ENCODE data around the gene RANGRF.

The RANGRF gene

GRCh38 chr17:8257801-8258200, 30.7 kb upstream of the RANGRF start:
- Histone ChIP-seq H3K27me3 (ENCODE audit: control insufficient read depth, insufficient read depth, low read length) (no peaks in the 10 kb centered on the region), H3K4me3 (ENCODE audit: low read length) (no peak overlapping the region), H3K4me1 (ENCODE audit: control insufficient read depth, insufficient read depth, low read length) (no peaks in the 10 kb centered on the region), H3K9me3 (replicated peaks; ENCODE audit: low read length) (no peaks in the 10 kb centered on the region), H3K9ac (ENCODE audit: low read depth, low read length) (no peak overlapping the region), H3K4me2 (ENCODE audit: low read length) (no peak overlapping the region), H3K36me3 (ENCODE audit: insufficient read depth, low read length) (peaks cover 48% of the 10 kb centered on the region)

- H3K27me3 ChIP-seq (ENCODE audit: control insufficient read depth, insufficient read depth, low read length) = no peaks in the 10 kb centered on the region
- no peaks in the 10 kb centered on the region for H3K4me1 ChIP-seq (ENCODE audit: control insufficient read depth, insufficient read depth, low read length)
- H3K4me2 ChIP-seq (ENCODE audit: low read length) = no peak overlapping the region
- no peak overlapping the region for H3K4me3 ChIP-seq (ENCODE audit: low read length)
- no peaks in the 10 kb centered on the region for H3K9me3 ChIP-seq (replicated peaks; ENCODE audit: low read length)
- peaks cover 60% of the 10 kb centered on the region for H3K36me3 ChIP-seq (ENCODE audit: insufficient read depth, low read length)
- H3K9ac ChIP-seq (ENCODE audit: low read depth, low read length) = no peak overlapping the region
Measured at GRCh38 chr17:8264320-8264719, 24.1 kb upstream of the RANGRF start.

- no peaks in the 10 kb centered on the region for H3K27me3 ChIP-seq (ENCODE audit: control insufficient read depth, insufficient read depth, low read length)
- H3K4me1 ChIP-seq (ENCODE audit: control insufficient read depth, insufficient read depth, low read length) = no peaks in the 10 kb centered on the region
- no peak overlapping the region for H3K4me2 ChIP-seq (ENCODE audit: low read length)
- H3K9me3 ChIP-seq (replicated peaks; ENCODE audit: low read length) = no peaks in the 10 kb centered on the region
- H3K4me3 ChIP-seq (ENCODE audit: low read length) = no peak overlapping the region
- H3K9ac ChIP-seq (ENCODE audit: low read depth, low read length) = no peak overlapping the region
- H3K36me3 ChIP-seq (ENCODE audit: insufficient read depth, low read length) = peaks cover 60% of the 10 kb centered on the region
Measured at GRCh38 chr17:8264836-8265542, 23.5 kb upstream of the RANGRF start.

DNA sequence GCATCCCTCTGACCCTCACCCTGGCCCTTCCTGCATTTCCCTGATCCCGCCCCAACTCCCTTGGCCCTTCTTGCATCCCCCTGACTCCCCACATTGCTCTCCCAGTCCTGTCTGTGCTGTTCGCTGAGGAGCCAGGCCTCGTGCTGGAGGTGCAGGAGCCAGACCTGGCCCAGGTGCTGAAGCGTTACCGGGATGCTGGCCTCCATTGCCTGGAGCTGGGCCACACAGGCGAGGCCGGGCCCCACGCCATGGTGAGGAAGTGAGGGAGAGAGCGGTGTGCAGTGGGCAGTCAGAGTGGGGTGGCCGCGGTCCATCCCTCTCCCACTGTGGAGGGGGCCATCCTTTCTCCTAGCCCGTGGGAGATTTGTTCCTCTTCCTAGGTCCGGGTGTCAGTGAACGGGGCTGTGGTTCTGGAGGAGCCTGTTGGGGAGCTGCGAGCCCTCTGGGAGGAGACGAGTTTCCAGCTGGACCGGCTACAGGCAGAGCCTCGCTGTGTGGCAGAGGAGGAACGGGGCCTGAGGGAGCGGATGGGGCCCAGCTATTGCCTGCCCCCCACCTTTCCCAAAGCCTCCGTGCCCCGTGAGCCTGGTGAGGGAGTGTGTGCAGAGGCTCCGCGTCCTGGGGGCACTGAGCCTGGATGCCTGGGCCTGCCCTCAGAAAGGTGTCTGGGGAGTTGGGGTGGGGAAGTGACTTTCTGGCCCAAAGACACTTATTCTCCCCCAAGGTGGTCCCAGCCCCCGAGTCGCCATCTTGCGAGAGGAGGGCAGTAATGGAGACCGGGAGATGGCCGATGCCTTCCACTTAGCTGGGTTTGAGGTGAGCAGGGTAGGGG, 21.6 kb upstream of the RANGRF start:
- H3K4me2 ChIP-seq (ENCODE audit: low read length) = no peak overlapping the region
- no peaks in the 10 kb centered on the region for H3K27me3 ChIP-seq (ENCODE audit: control insufficient read depth, insufficient read depth, low read length)
- no peak overlapping the region for H3K4me3 ChIP-seq (ENCODE audit: low read length)
- H3K4me1 ChIP-seq (ENCODE audit: control insufficient read depth, insufficient read depth, low read length) = no peaks in the 10 kb centered on the region
- peaks cover 51% of the 10 kb centered on the region for H3K36me3 ChIP-seq (ENCODE audit: insufficient read depth, low read length)
- no peak overlapping the region for H3K9ac ChIP-seq (ENCODE audit: low read depth, low read length)
- no peaks in the 10 kb centered on the region for H3K9me3 ChIP-seq (replicated peaks; ENCODE audit: low read length)

- no peaks in the 10 kb centered on the region for H3K9me3 ChIP-seq (replicated peaks; ENCODE audit: low read length)
- no peaks in the 10 kb centered on the region for H3K27me3 ChIP-seq (ENCODE audit: control insufficient read depth, insufficient read depth, low read length)
- no peak overlapping the region for H3K4me3 ChIP-seq (ENCODE audit: low read length)
- H3K36me3 ChIP-seq (ENCODE audit: insufficient read depth, low read length) = peaks cover 47% of the 10 kb centered on the region
- H3K9ac ChIP-seq (ENCODE audit: low read depth, low read length) = no peak overlapping the region
- H3K4me2 ChIP-seq (ENCODE audit: low read length) = no peak overlapping the region
- no peaks in the 10 kb centered on the region for H3K4me1 ChIP-seq (ENCODE audit: control insufficient read depth, insufficient read depth, low read length)
Measured at GRCh38 chr17:8267480-8268147, 20.9 kb upstream of the RANGRF start.

- Histone ChIP-seq H3K4me2 (ENCODE audit: low read length) (no peak overlapping the region), H3K36me3 (ENCODE audit: insufficient read depth, low read length) (peaks cover 37% of the 10 kb centered on the region), H3K27me3 (ENCODE audit: control insufficient read depth, insufficient read depth, low read length) (no peaks in the 10 kb centered on the region), H3K9me3 (replicated peaks; ENCODE audit: low read length) (no peaks in the 10 kb centered on the region), H3K4me3 (ENCODE audit: low read length) (no peak overlapping the region), H3K9ac (ENCODE audit: low read depth, low read length) (no peak overlapping the region), H3K4me1 (ENCODE audit: control insufficient read depth, insufficient read depth, low read length) (no peaks in the 10 kb centered on the region)
Measured at GRCh38 chr17:8268550-8269298, 19.7 kb upstream of the RANGRF start.

DNA sequence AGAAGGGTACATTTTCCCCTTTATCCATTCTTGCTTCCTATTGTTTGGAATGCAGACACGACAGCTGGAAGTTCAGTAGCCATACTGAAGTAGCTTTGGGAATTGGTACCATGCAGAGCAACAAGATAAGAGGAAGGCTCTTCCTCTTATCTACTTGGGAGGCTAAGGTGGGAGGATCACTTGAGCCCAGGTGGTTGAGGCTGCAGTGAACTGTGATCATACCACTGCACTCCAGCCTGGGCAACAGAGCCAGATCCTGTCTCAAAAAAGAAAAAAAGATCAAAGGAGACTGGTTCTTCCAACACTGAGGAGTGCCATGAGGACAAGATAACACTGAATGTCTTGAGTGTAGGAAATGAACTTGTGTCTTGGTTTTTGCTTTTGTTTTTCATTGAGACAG, 16.0 kb upstream of the RANGRF start:
- Histone ChIP-seq H3K4me1 (ENCODE audit: control insufficient read depth, insufficient read depth, low read length) (no peaks in the 10 kb centered on the region), H3K27me3 (ENCODE audit: control insufficient read depth, insufficient read depth, low read length) (no peaks in the 10 kb centered on the region), H3K4me3 (ENCODE audit: low read length) (no peak overlapping the region), H3K36me3 (ENCODE audit: insufficient read depth, low read length) (peaks cover 5% of the 10 kb centered on the region), H3K4me2 (ENCODE audit: low read length) (no peak overlapping the region), H3K9me3 (replicated peaks; ENCODE audit: low read length) (no peaks in the 10 kb centered on the region), H3K9ac (ENCODE audit: low read depth, low read length) (no peak overlapping the region)

DNA sequence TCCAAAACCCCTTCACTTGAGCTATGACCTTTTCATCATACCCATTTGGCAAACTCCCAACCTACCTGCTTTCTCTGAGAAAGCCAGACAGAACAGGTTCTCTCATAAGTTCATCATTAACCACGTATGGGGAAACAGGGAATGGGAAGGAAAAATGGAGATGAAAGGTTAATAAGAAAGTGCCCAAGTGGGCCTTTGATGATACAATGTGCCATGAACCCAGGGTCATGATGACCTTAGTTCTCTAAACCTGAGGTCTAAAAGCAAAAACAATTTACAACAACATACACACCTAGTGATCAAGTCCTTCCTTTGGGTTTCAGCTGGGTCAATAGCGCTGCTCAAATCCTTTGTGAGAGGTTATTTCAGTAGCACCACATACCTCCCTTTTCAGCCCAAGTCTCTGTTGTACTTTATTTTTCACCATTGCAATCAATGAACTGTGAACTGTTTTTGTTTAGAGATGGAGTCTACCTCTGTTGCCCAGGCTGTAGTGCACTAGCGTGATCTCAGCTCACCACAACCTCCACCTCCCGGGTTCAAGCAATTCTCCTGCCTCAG, 14.5 kb upstream of the RANGRF start:
- Histone ChIP-seq H3K36me3 (ENCODE audit: insufficient read depth, low read length) (no peaks in the 10 kb centered on the region), H3K4me1 (ENCODE audit: control insufficient read depth, insufficient read depth, low read length) (no peaks in the 10 kb centered on the region), H3K27me3 (ENCODE audit: control insufficient read depth, insufficient read depth, low read length) (no peaks in the 10 kb centered on the region), H3K9ac (ENCODE audit: low read depth, low read length) (no peak overlapping the region), H3K4me2 (ENCODE audit: low read length) (no peak overlapping the region), H3K4me3 (ENCODE audit: low read length) (no peak overlapping the region), H3K9me3 (replicated peaks; ENCODE audit: low read length) (no peaks in the 10 kb centered on the region)

DNA sequence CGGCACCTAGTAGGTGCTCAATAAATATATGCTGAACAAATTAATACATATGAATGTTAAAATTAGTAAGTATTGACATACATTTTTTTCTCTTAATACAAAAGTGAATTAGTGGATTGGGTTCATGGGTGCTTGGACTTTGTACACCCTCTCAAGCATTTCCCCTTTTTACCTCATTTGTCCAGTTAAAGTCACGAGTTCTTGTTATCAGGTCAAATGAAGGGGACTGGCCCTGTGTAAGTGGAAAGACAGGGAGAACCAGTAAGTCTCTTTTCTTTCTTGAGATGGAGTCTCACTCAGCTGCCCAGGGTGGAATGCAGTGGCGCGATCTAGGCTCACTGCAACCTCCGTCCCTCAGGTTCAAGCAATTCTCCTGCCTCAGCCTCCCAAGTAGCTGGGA, 13.7 kb upstream of the RANGRF start:
- no peak overlapping the region for H3K4me3 ChIP-seq (ENCODE audit: low read length)
- H3K4me1 ChIP-seq (ENCODE audit: control insufficient read depth, insufficient read depth, low read length) = no peaks in the 10 kb centered on the region
- no peaks in the 10 kb centered on the region for H3K9me3 ChIP-seq (replicated peaks; ENCODE audit: low read length)
- H3K36me3 ChIP-seq (ENCODE audit: insufficient read depth, low read length) = no peaks in the 10 kb centered on the region
- H3K9ac ChIP-seq (ENCODE audit: low read depth, low read length) = no peak overlapping the region
- H3K27me3 ChIP-seq (ENCODE audit: control insufficient read depth, insufficient read depth, low read length) = no peaks in the 10 kb centered on the region
- no peak overlapping the region for H3K4me2 ChIP-seq (ENCODE audit: low read length)

GRCh38 chr17:8275421-8276290, 12.8 kb upstream of the RANGRF start:
- Histone ChIP-seq H3K36me3 (ENCODE audit: insufficient read depth, low read length) (no peaks in the 10 kb centered on the region), H3K9me3 (replicated peaks; ENCODE audit: low read length) (no peaks in the 10 kb centered on the region), H3K9ac (ENCODE audit: low read depth, low read length) (no peak overlapping the region), H3K4me2 (ENCODE audit: low read length) (no peak overlapping the region), H3K27me3 (ENCODE audit: control insufficient read depth, insufficient read depth, low read length) (no peaks in the 10 kb centered on the region), H3K4me3 (ENCODE audit: low read length) (no peak overlapping the region), H3K4me1 (ENCODE audit: control insufficient read depth, insufficient read depth, low read length) (no peaks in the 10 kb centered on the region)

Data from skeletal muscle satellite cell (primary cell).